ENCODE measurements around the gene TMEM11.

Gene TMEM11

GRCh38 chr17:21252796-21253645 lies 39.1 kb upstream of the TMEM11 start, which contains the start of gene NATD1:
Gene NATD1 (minus strand): TSS chr17:21253410. CDS start chr17:21253264, 146 bp downstream.
- Histone ChIP-seq H3K27me3 (replicated peaks) (no peaks in the 10 kb centered on the region), H3K4me3 (ENCODE audit: low read depth, low read length) (peak within 1 kb of the TSS; percentile 54), H3K27ac (no peak within 1 kb of the TSS), H3K36me3 (replicated peaks) (no peaks in the 10 kb centered on the region)
- DNase-seq: peak; percentile 71
- in situ Hi-C loops (cut with HindIII; ENCODE audit: low pct_ligation_motif_present, low sequenced_read_pairs): no loop called here
- TF ChIP-seq CTCF (IDR thresholded peaks at IDR 0.05; ENCODE audit: low read depth, low read length, missing control alignments): no peak

GRCh38 chr17:21252289-21252795 lies 38.4 kb upstream of the TMEM11 start:
- no peak overlapping the region for H3K27ac ChIP-seq
- H3K4me3 ChIP-seq (ENCODE audit: low read depth, low read length): peak overlapping the region; percentile 54
- no peak for DNase-seq
- in situ Hi-C loops (cut with HindIII; ENCODE audit: low pct_ligation_motif_present, low sequenced_read_pairs): no loop called here
- no peaks in the 10 kb centered on the region for H3K27me3 ChIP-seq (replicated peaks)
- TF ChIP-seq CTCF (IDR thresholded peaks at IDR 0.05; ENCODE audit: low read depth, low read length, missing control alignments): no peak
- H3K36me3 ChIP-seq (replicated peaks): no peaks in the 10 kb centered on the region

GRCh38 chr17:21251337-21252010 lies 37.5 kb upstream of the TMEM11 start:
- no peak for DNase-seq
- TF ChIP-seq CTCF (IDR thresholded peaks at IDR 0.05; ENCODE audit: low read depth, low read length, missing control alignments): no peak
- no peak overlapping the region for H3K4me3 ChIP-seq (ENCODE audit: low read depth, low read length)
- no peak overlapping the region for H3K27ac ChIP-seq
- H3K27me3 ChIP-seq (replicated peaks): no peaks in the 10 kb centered on the region
- no peaks in the 10 kb centered on the region for H3K36me3 ChIP-seq (replicated peaks)
- in situ Hi-C loops (cut with HindIII; ENCODE audit: low pct_ligation_motif_present, low sequenced_read_pairs): no loop called here

GRCh38 chr17:21250854-21251253 lies 36.9 kb upstream of the TMEM11 start:
- TF ChIP-seq CTCF (IDR thresholded peaks at IDR 0.05; ENCODE audit: low read depth, low read length, missing control alignments): no peak
- H3K27me3 ChIP-seq (replicated peaks): no peaks in the 10 kb centered on the region
- no peak overlapping the region for H3K4me3 ChIP-seq (ENCODE audit: low read depth, low read length)
- DNase-seq: no peak
- no peaks in the 10 kb centered on the region for H3K36me3 ChIP-seq (replicated peaks)
- in situ Hi-C loops (cut with HindIII; ENCODE audit: low pct_ligation_motif_present, low sequenced_read_pairs): no loop called here
- H3K27ac ChIP-seq: no peak overlapping the region

- no peak for DNase-seq
- no peak overlapping the region for H3K4me3 ChIP-seq (ENCODE audit: low read depth, low read length)
- no peak overlapping the region for H3K27ac ChIP-seq
- H3K27me3 ChIP-seq (replicated peaks): no peaks in the 10 kb centered on the region
- TF ChIP-seq CTCF (IDR thresholded peaks at IDR 0.05; ENCODE audit: low read depth, low read length, missing control alignments): peak; percentile 15
- in situ Hi-C loops (cut with HindIII; ENCODE audit: low pct_ligation_motif_present, low sequenced_read_pairs): no loop called here
- H3K36me3 ChIP-seq (replicated peaks): no peaks in the 10 kb centered on the region
Observed at GRCh38 chr17:21249920-21250703, 36.2 kb upstream of the TMEM11 start.
